A673 (cell line): ENCODE data around the gene SLC39A5. TPM values are rescaled to one million over a fixed set of nuclear protein-coding genes. Genes with fewer than 3 reads are reported as not detected.

Experiments used
- BruUV-seq: library from RNA; stranded (reverse); fragments of 400-500 nt; replicated peaks from 2 replicates; lab custom pipeline; 2021; lab: Mats Ljungman, UMichigan
- CTCF ChIA-PET: fragments of 300-600 bp; sonication (Branson Sonifier 250); formaldehyde crosslinking; loops from one replicate; lab custom pipeline; 2022; ENCODE audit warnings: antibody characterized with exemption; lab: Charles Lee
- POLR2A ChIA-PET: fragments of 300-600 bp; sonication (Branson Sonifier 250); formaldehyde crosslinking; loops from one replicate; lab custom pipeline; 2022; ENCODE audit warnings: antibody characterized with exemption; ENCODE audit not compliant: low non-redundant PET; lab: Charles Lee
- DNase-seq: peaks from one replicate; pipeline ENCODE4 v3.0.0-alpha.2; 2015; ENCODE audit warnings: low spot score
- H3K27ac ChIP-seq: fragments of 200-600 bp; sonication (generic); 2 replicates; pipeline ENCODE4 v1.5.1; 2016; ENCODE audit warnings: mixed run types, low read depth, mild to moderate bottlenecking, mixed read lengths, antibody characterized with exemption, low read length; ENCODE audit not compliant: poor library complexity, severe bottlenecking
- H3K27me3 ChIP-seq: fragments of 200-600 bp; sonication (generic); replicated peaks from 2 replicates; pipeline ENCODE4 v1.6.1; 2017; ENCODE audit warnings: mixed run types, low read depth, mild to moderate bottlenecking, mixed read lengths, antibody characterized with exemption, low read length; ENCODE audit not compliant: insufficient read depth, poor library complexity
- H3K36me3 ChIP-seq: fragments of 200-600 bp; sonication (generic); 2 replicates; pipeline ENCODE4 v1.6.1; 2016; ENCODE audit warnings: mixed run types, mild to moderate bottlenecking, mixed read lengths, antibody characterized with exemption, low read length; ENCODE audit not compliant: insufficient read depth, poor library complexity, severe bottlenecking
- H3K4me1 ChIP-seq: fragments of 200-600 bp; sonication (generic); 2 replicates; pipeline ENCODE4 v1.6.1; 2017; ENCODE audit warnings: mixed run types, mild to moderate bottlenecking, mixed read lengths, antibody characterized with exemption, low read length; ENCODE audit not compliant: insufficient read depth, poor library complexity, severe bottlenecking
- H3K4me3 ChIP-seq: fragments of 200-600 bp; sonication (generic); 2 replicates; pipeline ENCODE4 v1.5.1; 2016; ENCODE audit warnings: low read depth, mixed run types, mild to moderate bottlenecking, mixed read lengths, low read length; ENCODE audit not compliant: poor library complexity, severe bottlenecking
- H3K9me3 ChIP-seq: fragments of 200-600 bp; sonication (generic); 2 replicates; pipeline ENCODE4 v1.6.1; 2016; ENCODE audit warnings: mixed run types, low read depth, mild to moderate bottlenecking, mixed read lengths, antibody characterized with exemption, low read length; ENCODE audit not compliant: poor library complexity, severe bottlenecking
- CTCF ChIP-seq: fragments of 300-800, 200-600 bp; sonication (generic); conservative IDR thresholded peaks from 2 replicates; pipeline ENCODE4 v1.5.1; 2017; ENCODE audit warnings: low read depth, mild to moderate bottlenecking, antibody characterized with exemption, low read length, moderate library complexity, mixed read lengths
- EZH2 ChIP-seq: fragments of 200-600 bp; sonication (generic); IDR thresholded peaks from 2 replicates; pipeline ENCODE4 v1.6.1; 2017; ENCODE audit warnings: borderline replicate concordance, low read depth, mild to moderate bottlenecking, mixed read lengths, antibody characterized with exemption, low read length; ENCODE audit not compliant: poor library complexity, severe bottlenecking
- intact Hi-C: fragments of 100-400 bp; cut with micrococcal nuclease; formaldehyde crosslinking; loops from one replicate; pipeline ENCODE4 v1.10.0; 2022; ENCODE audit not compliant: unreplicated experiment
- total RNA-seq: library from RNA; stranded (reverse); gene quantifications from 2 replicates; pipeline ENCODE4 v1.2.3, GENCODE V29; 2021

Gene SLC39A5
- total RNA-seq, 1 experiment from 2014 or later, result not detected

- Histone ChIP-seq H3K9me3 (no peaks in the 10 kb centered on the region), H3K4me3 (no peak overlapping the region), H3K27me3 (no peaks in the 10 kb centered on the region), H3K27ac (no peak overlapping the region), H3K4me1 (no peaks in the 10 kb centered on the region), H3K36me3 (peaks cover 51% of the 10 kb centered on the region)
- ChIA-PET POLR2A (no interaction called here), CTCF (no interaction called here)
- no TSS peak for BruUV-seq
- DNase-seq, result no peak
- intact Hi-C loops, result no loop called here
- TF ChIP-seq EZH2 (no peak), CTCF (no peak)
Measured at GRCh38 chr12:56213878-56214277, 16.0 kb upstream of the SLC39A5 start.

GRCh38 chr12:56216461-56216860, 13.4 kb upstream of the SLC39A5 start:
- H3K9me3 ChIP-seq, result no peaks in the 10 kb centered on the region
- TF ChIP-seq EZH2 (no peak), CTCF (no peak)
- no peak for DNase-seq
- CTCF ChIA-PET, result no interaction called here
- BruUV-seq, result no TSS peak
- H3K4me1 ChIP-seq, result no peaks in the 10 kb centered on the region
- H3K27me3 ChIP-seq, result no peaks in the 10 kb centered on the region
- no peak overlapping the region for H3K4me3 ChIP-seq
- POLR2A ChIA-PET, result no interaction called here
- intact Hi-C loops, result no loop called here
- no peak overlapping the region for H3K27ac ChIP-seq
- peaks cover 35% of the 10 kb centered on the region for H3K36me3 ChIP-seq

- BruUV-seq, result no TSS peak
Measured at GRCh38 chr12:56219840-56220239, 10.0 kb upstream of the SLC39A5 start.

More at GRCh38 chr12:56219840-56220239, 10.0 kb upstream of the SLC39A5 start:
- peaks cover 5% of the 10 kb centered on the region for H3K4me1 ChIP-seq
- peaks cover 7% of the 10 kb centered on the region for H3K36me3 ChIP-seq
- no peaks in the 10 kb centered on the region for H3K27me3 ChIP-seq
- H3K4me3 ChIP-seq, result no peak overlapping the region
- ChIA-PET POLR2A (no interaction called here), CTCF (no interaction called here)
- no peaks in the 10 kb centered on the region for H3K9me3 ChIP-seq
- intact Hi-C loops, result loop anchor here (5.0 kb wide), 1 partner anchor 37 kb away; the partner anchor contains the start of gene ANKRD52
- no peak for DNase-seq
- TF ChIP-seq EZH2, result no peak
- TF ChIP-seq CTCF, result no peak
- H3K27ac ChIP-seq, result no peak overlapping the region
